ENCODE measurements around the gene ABL2.
"Not testable (repeated sequence)": the region's sequence is repeated elsewhere in the genome, so short reads cannot be mapped to it uniquely, and the experiment has no call there.

The ABL2 gene

GRCh38 chr1:179135168-179135567, 94.3 kb downstream of the ABL2 start:
- DNase-seq (ENCODE audit: low read depth) = not testable (repeated sequence)

- no peak for DNase-seq (ENCODE audit: low read depth)
These were observed 99.6 kb downstream of the ABL2 start for GRCh38 chr1:179129702-179130473.

- DNase-seq (ENCODE audit: low read depth) = no peak
These were observed 101.0 kb downstream of the ABL2 start for GRCh38 chr1:179128520-179128919.

- no peak for DNase-seq (ENCODE audit: low read depth)
These were observed 102.1 kb downstream of the ABL2 start for GRCh38 chr1:179127163-179127895.

- no peak for DNase-seq (ENCODE audit: low read depth)
These were observed 103.0 kb downstream of the ABL2 start for GRCh38 chr1:179126338-179127060.

GRCh38 chr1:179124873-179125272, 104.6 kb downstream of the ABL2 start:
- DNase-seq (ENCODE audit: low read depth) = no peak

GRCh38 chr1:179121159-179121938, 108.1 kb downstream of the ABL2 start:
- peak; percentile 15 for DNase-seq (ENCODE audit: low read depth)

GRCh38 chr1:179120736-179121135, 108.7 kb downstream of the ABL2 start:
- no peak for DNase-seq (ENCODE audit: low read depth)

GRCh38 chr1:179119513-179119912, 110.0 kb downstream of the ABL2 start:
- no peak for DNase-seq (ENCODE audit: low read depth)

GRCh38 chr1:179115181-179115580, 114.3 kb downstream of the ABL2 start:
- DNase-seq (ENCODE audit: low read depth) = no peak

- no peak for DNase-seq (ENCODE audit: low read depth)
These were observed 120.8 kb downstream of the ABL2 start for GRCh38 chr1:179108644-179109043.

GRCh38 chr1:179107706-179108629, 121.5 kb downstream of the ABL2 start:
- no peak for DNase-seq (ENCODE audit: low read depth)

GRCh38 chr1:179105393-179105792, 124.1 kb downstream of the ABL2 start:
- no peak for DNase-seq (ENCODE audit: low read depth)

GRCh38 chr1:179104611-179105250, 124.7 kb downstream of the ABL2 start:
- no peak for DNase-seq (ENCODE audit: low read depth)

- DNase-seq (ENCODE audit: low read depth) = no peak
These were observed 125.5 kb downstream of the ABL2 start for GRCh38 chr1:179103999-179104398.

- no peak for DNase-seq (ENCODE audit: low read depth)
These were observed 127.9 kb downstream of the ABL2 start for GRCh38 chr1:179101566-179101965.

GRCh38 chr1:179099891-179100290, 129.6 kb downstream of the ABL2 start:
- no peak for DNase-seq (ENCODE audit: low read depth)

- DNase-seq (ENCODE audit: low read depth) = no peak
These were observed 133.6 kb downstream of the ABL2 start for GRCh38 chr1:179095924-179096323.

- no peak for DNase-seq (ENCODE audit: low read depth)
These were observed 134.1 kb downstream of the ABL2 start for GRCh38 chr1:179095377-179095776.

GRCh38 chr1:179094818-179095217, 134.7 kb downstream of the ABL2 start:
- no peak for DNase-seq (ENCODE audit: low read depth)
